NT2/D1 (cell line): ENCODE data around the gene TSPAN5.

Experiments used
- SUZ12 ChIP-seq: IDR thresholded peaks from 2 replicates; pipeline ENCODE4 v1.6.1; 2011; ENCODE audit not compliant: insufficient read length, insufficient read depth; ENCODE audit errors: extremely low read depth
- YY1 ChIP-seq: IDR thresholded peaks from 2 replicates; pipeline ENCODE4 v1.6.1; 2011; ENCODE audit not compliant: insufficient read length, insufficient read depth

DNA sequence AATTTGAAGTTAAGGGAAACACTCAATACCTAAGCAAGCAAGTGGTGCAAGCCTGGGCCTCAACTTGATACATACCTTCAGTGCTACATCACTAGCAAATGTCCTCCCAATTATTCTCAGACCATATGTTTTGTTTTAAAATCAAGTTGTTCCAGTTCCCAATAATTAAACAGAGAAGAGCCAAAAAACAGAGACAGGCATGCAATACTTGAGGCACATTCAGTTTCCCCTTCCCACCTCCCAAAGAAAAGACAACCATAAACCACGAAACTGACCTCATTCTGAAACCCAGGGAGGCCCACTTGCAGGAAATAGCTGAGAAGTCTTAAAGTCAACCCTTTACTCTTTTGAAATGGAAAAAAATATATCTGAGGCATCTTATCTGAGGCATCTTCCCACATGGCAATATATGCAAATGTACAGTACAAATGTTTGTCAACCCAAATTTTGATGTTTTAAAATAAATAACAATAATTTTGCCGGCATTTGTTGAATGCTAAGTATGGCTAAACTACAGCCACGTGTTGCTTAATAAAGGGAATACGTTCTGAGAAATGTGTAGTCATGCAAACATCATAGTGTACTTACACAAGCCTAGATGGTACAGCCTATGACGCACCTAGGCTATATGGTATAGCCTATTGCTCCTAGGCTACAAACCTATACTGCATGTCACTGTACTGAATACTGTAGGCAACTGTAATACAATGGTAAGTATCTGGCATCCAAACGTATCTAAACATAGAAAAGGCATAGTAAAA lies 147.5 kb downstream of the TSPAN5 start:
- no peak for TF ChIP-seq SUZ12
- no peak for TF ChIP-seq YY1
